ENCODE results near the gene PIK3CB.

PIK3CB gene

GRCh38 chr3:138687236-138687635 is 147.5 kb downstream of the PIK3CB start:
- Histone ChIP-seq H3K79me1 (ENCODE audit: low read depth, low read length) (no peaks in the 10 kb centered on the region), H3K4me3 (ENCODE audit: low read length in 2 of 2) (no peak overlapping the region), H2AFZ (ENCODE audit: low read length) (no peak overlapping the region), H2BK120ac (ENCODE audit: low read depth, low read length) (no peak overlapping the region), H3K9me3 (replicated peaks in 1 of 2; ENCODE audit: control insufficient read depth in 2 of 2, insufficient read depth in 1 of 2, low read depth in 1 of 2, low read length in 2 of 2) (no peaks in the 10 kb centered on the region), H3K4me2 (ENCODE audit: insufficient read depth, low read length, poor library complexity, severe bottlenecking) (no peak overlapping the region), H3K4me1 (ENCODE audit: control insufficient read depth in 2 of 2, insufficient read depth in 1 of 2, low read depth in 1 of 2, low read length in 2 of 2) (no peaks in the 10 kb centered on the region), H3K27ac (replicated peaks; ENCODE audit: low read length) (no peak overlapping the region), H3K4ac (ENCODE audit: low read length) (no peak overlapping the region), H3K9ac (ENCODE audit: low read depth, low read length, poor library complexity) (no peak overlapping the region), H3K23ac (ENCODE audit: low read depth, low read length, poor library complexity) (no peak overlapping the region), H3K27me3 (ENCODE audit: control insufficient read depth in 3 of 3, insufficient read depth in 3 of 3, low read depth in 1 of 3, low read length in 3 of 3) (no peaks in the 10 kb centered on the region), H2BK12ac (ENCODE audit: low read length) (no peak overlapping the region), H3K14ac (ENCODE audit: low read length) (no peak overlapping the region), H2AK5ac (ENCODE audit: low read depth, low read length) (no peak overlapping the region), H2BK5ac (ENCODE audit: low read length) (no peak overlapping the region), H3K36me3 (replicated peaks in 1 of 2; ENCODE audit: control insufficient read depth in 2 of 2, insufficient read depth in 2 of 2, low read length in 2 of 2) (peaks cover 0 to 31% of the 10 kb centered on the region in 2 donors), H4K8ac (ENCODE audit: low read depth, low read length) (no peak overlapping the region), H4K91ac (ENCODE audit: low read depth, low read length, poor library complexity) (no peak overlapping the region), H2BK15ac (ENCODE audit: low read length) (no peak overlapping the region), H3K18ac (ENCODE audit: low read length) (no peak overlapping the region)
- DNase-seq (ENCODE audit: low spot score): no peak
- WGBS, 2 donors (ENCODE audit: extremely low coverage in 2 of 2, insufficient read length in 2 of 2, insufficient replicate concordance in 1 of 2): no CpG with 5 or more reads among the region's 1 CpG

- Histone ChIP-seq H2BK5ac (ENCODE audit: low read length) (no peak overlapping the region), H3K79me1 (ENCODE audit: low read depth, low read length) (no peaks in the 10 kb centered on the region), H4K91ac (ENCODE audit: low read depth, low read length, poor library complexity) (no peak overlapping the region), H2AK5ac (ENCODE audit: low read depth, low read length) (no peak overlapping the region), H3K4ac (ENCODE audit: low read length) (no peak overlapping the region), H2BK12ac (ENCODE audit: low read length) (no peak overlapping the region), H3K27ac (replicated peaks; ENCODE audit: low read length) (no peak overlapping the region), H3K18ac (ENCODE audit: low read length) (no peak overlapping the region), H3K4me2 (ENCODE audit: insufficient read depth, low read length, poor library complexity, severe bottlenecking) (no peak overlapping the region), H3K9ac (ENCODE audit: low read depth, low read length, poor library complexity) (no peak overlapping the region), H3K23ac (ENCODE audit: low read depth, low read length, poor library complexity) (no peak overlapping the region), H3K14ac (ENCODE audit: low read length) (no peak overlapping the region), H3K36me3 (replicated peaks in 1 of 2; ENCODE audit: control insufficient read depth in 2 of 2, insufficient read depth in 2 of 2, low read length in 2 of 2) (peaks cover 0 to 32% of the 10 kb centered on the region in 2 donors), H3K9me3 (replicated peaks in 1 of 2; ENCODE audit: control insufficient read depth in 2 of 2, insufficient read depth in 1 of 2, low read depth in 1 of 2, low read length in 2 of 2) (no peaks in the 10 kb centered on the region), H2AFZ (ENCODE audit: low read length) (no peak overlapping the region), H3K4me1 (ENCODE audit: control insufficient read depth in 2 of 2, insufficient read depth in 1 of 2, low read depth in 1 of 2, low read length in 2 of 2) (no peaks in the 10 kb centered on the region), H4K8ac (ENCODE audit: low read depth, low read length) (no peak overlapping the region), H2BK120ac (ENCODE audit: low read depth, low read length) (no peak overlapping the region), H3K4me3 (ENCODE audit: low read length in 2 of 2) (no peak overlapping the region), H3K27me3 (ENCODE audit: control insufficient read depth in 3 of 3, insufficient read depth in 3 of 3, low read depth in 1 of 3, low read length in 3 of 3) (no peaks in the 10 kb centered on the region), H2BK15ac (ENCODE audit: low read length) (no peak overlapping the region)
- DNase-seq (ENCODE audit: low spot score): no peak
These were observed 147.9 kb downstream of the PIK3CB start for GRCh38 chr3:138686771-138687221.

- Histone ChIP-seq H3K36me3 (replicated peaks in 1 of 2; ENCODE audit: control insufficient read depth in 2 of 2, insufficient read depth in 2 of 2, low read length in 2 of 2) (peaks cover 0 to 44% of the 10 kb centered on the region in 2 donors), H2BK120ac (ENCODE audit: low read depth, low read length) (no peak overlapping the region), H3K9ac (ENCODE audit: low read depth, low read length, poor library complexity) (no peak overlapping the region), H3K27me3 (ENCODE audit: control insufficient read depth in 3 of 3, insufficient read depth in 3 of 3, low read depth in 1 of 3, low read length in 3 of 3) (no peaks in the 10 kb centered on the region), H2AK5ac (ENCODE audit: low read depth, low read length) (no peak overlapping the region), H3K79me1 (ENCODE audit: low read depth, low read length) (no peaks in the 10 kb centered on the region), H3K14ac (ENCODE audit: low read length) (no peak overlapping the region), H3K27ac (replicated peaks; ENCODE audit: low read length) (no peak overlapping the region), H3K4me2 (ENCODE audit: insufficient read depth, low read length, poor library complexity, severe bottlenecking) (no peak overlapping the region), H3K4me1 (ENCODE audit: control insufficient read depth in 2 of 2, insufficient read depth in 1 of 2, low read depth in 1 of 2, low read length in 2 of 2) (no peaks in the 10 kb centered on the region), H3K9me3 (replicated peaks in 1 of 2; ENCODE audit: control insufficient read depth in 2 of 2, insufficient read depth in 1 of 2, low read depth in 1 of 2, low read length in 2 of 2) (no peaks in the 10 kb centered on the region), H4K8ac (ENCODE audit: low read depth, low read length) (no peak overlapping the region), H3K4me3 (ENCODE audit: low read length in 2 of 2) (no peak overlapping the region), H2AFZ (ENCODE audit: low read length) (no peak overlapping the region), H2BK15ac (ENCODE audit: low read length) (no peak overlapping the region), H3K23ac (ENCODE audit: low read depth, low read length, poor library complexity) (no peak overlapping the region), H2BK12ac (ENCODE audit: low read length) (no peak overlapping the region), H2BK5ac (ENCODE audit: low read length) (no peak overlapping the region), H3K4ac (ENCODE audit: low read length) (no peak overlapping the region), H4K91ac (ENCODE audit: low read depth, low read length, poor library complexity) (no peak overlapping the region), H3K18ac (ENCODE audit: low read length) (no peak overlapping the region)
- DNase-seq (ENCODE audit: low spot score): no peak
- WGBS, 2 donors (ENCODE audit: extremely low coverage in 2 of 2, insufficient read length in 2 of 2, insufficient replicate concordance in 1 of 2): no CpG with 5 or more reads among the region's 4 CpGs
These were observed 150.3 kb downstream of the PIK3CB start for GRCh38 chr3:138684396-138684795.

- H2BK15ac ChIP-seq (ENCODE audit: low read length): no peak overlapping the region
These were observed 152.1 kb downstream of the PIK3CB start for GRCh38 chr3:138682648-138683047.

More at GRCh38 chr3:138682648-138683047, 152.1 kb downstream of the PIK3CB start:
- no peak overlapping the region for H4K91ac ChIP-seq (ENCODE audit: low read depth, low read length, poor library complexity)
- no peak for DNase-seq (ENCODE audit: low spot score)
- H2AK5ac ChIP-seq (ENCODE audit: low read depth, low read length): no peak overlapping the region
- peaks cover 0 to 3% of the 10 kb centered on the region in 2 donors for H3K9me3 ChIP-seq (replicated peaks in 1 of 2; ENCODE audit: control insufficient read depth in 2 of 2, insufficient read depth in 1 of 2, low read depth in 1 of 2, low read length in 2 of 2)
- no peak overlapping the region for H3K18ac ChIP-seq (ENCODE audit: low read length)
- H3K4me3 ChIP-seq (ENCODE audit: low read length in 2 of 2): no peak overlapping the region
- no peak overlapping the region for H4K8ac ChIP-seq (ENCODE audit: low read depth, low read length)
- no peak overlapping the region for H3K27ac ChIP-seq (replicated peaks; ENCODE audit: low read length)
- H3K4ac ChIP-seq (ENCODE audit: low read length): no peak overlapping the region
- no peak overlapping the region for H2BK5ac ChIP-seq (ENCODE audit: low read length)
- H3K4me1 ChIP-seq (ENCODE audit: control insufficient read depth in 2 of 2, insufficient read depth in 1 of 2, low read depth in 1 of 2, low read length in 2 of 2): no peaks in the 10 kb centered on the region
- no peaks in the 10 kb centered on the region for H3K79me1 ChIP-seq (ENCODE audit: low read depth, low read length)
- H2BK12ac ChIP-seq (ENCODE audit: low read length): no peak overlapping the region
- no peak overlapping the region for H2BK120ac ChIP-seq (ENCODE audit: low read depth, low read length)
- no peak overlapping the region for H3K9ac ChIP-seq (ENCODE audit: low read depth, low read length, poor library complexity)
- H3K14ac ChIP-seq (ENCODE audit: low read length): no peak overlapping the region
- H2AFZ ChIP-seq (ENCODE audit: low read length): no peak overlapping the region
- peaks cover 2 to 45% of the 10 kb centered on the region in 2 donors for H3K36me3 ChIP-seq (replicated peaks in 1 of 2; ENCODE audit: control insufficient read depth in 2 of 2, insufficient read depth in 2 of 2, low read length in 2 of 2)
- H3K27me3 ChIP-seq (ENCODE audit: control insufficient read depth in 3 of 3, insufficient read depth in 3 of 3, low read depth in 1 of 3, low read length in 3 of 3): no peaks in the 10 kb centered on the region
- H3K23ac ChIP-seq (ENCODE audit: low read depth, low read length, poor library complexity): no peak overlapping the region
- no peak overlapping the region for H3K4me2 ChIP-seq (ENCODE audit: insufficient read depth, low read length, poor library complexity, severe bottlenecking)

Measured in neuronal stem cell (in vitro differentiated cells).